Panc1 (cell line): ENCODE results near the gene INPP5E.

Experiments
- CTCF ChIP-seq: fragments of 450-650 bp; IDR thresholded peaks from 2 replicates; pipeline ENCODE4 v1.5.1; 2017; ENCODE audit warnings: mild to moderate bottlenecking
- REST ChIP-seq, 2 experiments: IDR thresholded peaks; 2 replicates each; pipeline ENCODE4 v1.6.1; 2011 to 2012; ENCODE audit warnings: low read depth in 2 of 2, control low read depth in 1 of 2, low read length in 1 of 2, mild to moderate bottlenecking in 1 of 2, moderate library complexity in 1 of 2; ENCODE audit not compliant: insufficient read depth in 1 of 2
- SIN3A ChIP-seq: IDR thresholded peaks from 2 replicates; pipeline ENCODE4 v1.6.1; 2012; ENCODE audit warnings: low read depth, mild to moderate bottlenecking, low read length, moderate library complexity, borderline replicate concordance; ENCODE audit not compliant: insufficient read depth

GRCh38 chr9:136482046-136482792 is 42.6 kb upstream of the INPP5E start:
- TF ChIP-seq REST (IDR thresholded peaks at IDR 0.05; ENCODE audit: insufficient read depth in 1 of 2, low read depth in 2 of 2, low read length in 1 of 2) (no peak), SIN3A (no peak), CTCF (no peak)
